Neural progenitor cell (in vitro differentiated cells): ENCODE results near the gene EIF4A3. TPM values are rescaled to one million over a fixed set of nuclear protein-coding genes. Genes with fewer than 3 reads are reported as not detected.
A peak's percentile ranks its signal among the peaks of the same experiment; 100 is the strongest.

Experiments used
- DNase-seq: peaks from one replicate; pipeline ENCODE4 v3.0.0-alpha.2; 2016; ENCODE audit warnings: low spot score
- H2AFZ ChIP-seq: fragments of 200-600 bp; sonication (generic); replicated peaks from 2 replicates; pipeline ENCODE4 v1.6.1; 2016; ENCODE audit warnings: antibody characterized with exemption
- H3F3A ChIP-seq: fragments of 200-600 bp; sonication (generic); 2 replicates; pipeline ENCODE4 v1.6.1; 2016; ENCODE audit warnings: antibody characterized with exemption, low read depth
- H3K27ac ChIP-seq: fragments of 200-600 bp; sonication (generic); 2 replicates; pipeline ENCODE4 v1.5.1; 2016; ENCODE audit warnings: mild to moderate bottlenecking
- H3K27me3 ChIP-seq: fragments of 200-600 bp; sonication (generic); 2 replicates; pipeline ENCODE4 v1.6.1; 2016; ENCODE audit warnings: mild to moderate bottlenecking, moderate library complexity
- H3K36me3 ChIP-seq: fragments of 200-600 bp; sonication (generic); 2 replicates; pipeline ENCODE4 v1.5.1; 2016
- H3K4me1 ChIP-seq: fragments of 200-600 bp; sonication (generic); 2 replicates; pipeline ENCODE4 v1.6.1; 2016; ENCODE audit warnings: mixed run types
- H3K4me2 ChIP-seq: fragments of 200-600 bp; sonication (generic); 2 replicates; pipeline ENCODE4 v1.6.1; 2016
- H3K4me3 ChIP-seq: fragments of 200-600 bp; sonication (generic); 2 replicates; pipeline ENCODE4 v1.5.1; 2016
- H3K79me2 ChIP-seq: fragments of 200-600 bp; sonication (generic); 2 replicates; pipeline ENCODE4 v1.6.1; 2016; ENCODE audit warnings: low read depth
- H3K9ac ChIP-seq: fragments of 200-600 bp; sonication (generic); 2 replicates; pipeline ENCODE4 v1.6.1; 2016
- H3K9me3 ChIP-seq: fragments of 200-600 bp; sonication (generic); 2 replicates; pipeline ENCODE4 v1.5.1; 2016; ENCODE audit warnings: low read depth
- H4K20me1 ChIP-seq: fragments of 200-600 bp; sonication (generic); 2 replicates; pipeline ENCODE4 v1.6.1; 2016; ENCODE audit warnings: low read depth
- H3K27ac Mint-ChIP-seq: 3 replicates; pipeline ENCODE4 v1.8.0; 2021; ENCODE audit warnings: mixed read lengths
- H3K27me3 Mint-ChIP-seq: 2 replicates; pipeline ENCODE4 v1.8.0; 2022; ENCODE audit warnings: low read depth, mild to moderate bottlenecking, inconsistent platforms, moderate library complexity, mixed read lengths; ENCODE audit not compliant: insufficient read depth
- H3K36me3 Mint-ChIP-seq: 3 replicates; pipeline ENCODE4 v1.8.0; 2021; ENCODE audit warnings: mixed read lengths
- H3K4me1 Mint-ChIP-seq: 3 replicates; pipeline ENCODE4 v1.8.0; 2021; ENCODE audit warnings: mixed read lengths
- H3K4me3 Mint-ChIP-seq: 3 replicates; pipeline ENCODE4 v1.8.0; 2021; ENCODE audit warnings: mild to moderate bottlenecking, moderate library complexity, mixed read lengths
- H3K9me3 Mint-ChIP-seq: 3 replicates; pipeline ENCODE4 v1.8.0; 2020; ENCODE audit warnings: mixed read lengths
- CTCF ChIP-seq: fragments of 200-600 bp; sonication (generic); IDR thresholded peaks from 2 replicates; pipeline ENCODE4 v1.5.1; 2017; ENCODE audit warnings: antibody characterized with exemption, mild to moderate bottlenecking
- EZH2 ChIP-seq: fragments of 200-600 bp; sonication (generic); IDR thresholded peaks from 2 replicates; pipeline ENCODE4 v1.6.1; 2017; ENCODE audit warnings: antibody characterized with exemption, mild to moderate bottlenecking, moderate library complexity
- EZH2phosphoT487 ChIP-seq: fragments of 200-600 bp; sonication (generic); IDR thresholded peaks from 2 replicates; pipeline ENCODE4 v1.6.1; 2017; ENCODE audit warnings: antibody characterized with exemption
- total RNA-seq: library from RNA; depleted of rRNA; stranded (reverse); fragments of >200 nt; gene quantifications from 2 replicates; pipeline ENCODE4 v1.2.3, GENCODE V29; 2015; ENCODE audit warnings: low replicate concordance

Gene EIF4A3
- total RNA-seq, 1 donor from 2014 or later: 102 TPM

GRCh38 chr17:80117491-80118401, 29.2 kb downstream of the EIF4A3 start:
- Histone ChIP-seq H3K4me2 (no peak overlapping the region), H3K9ac (no peak overlapping the region), H3K27ac (no peak overlapping the region), H3K4me1 (peaks cover 7% of the 10 kb centered on the region), H2AFZ (no peak overlapping the region), H3F3A (no peaks in the 10 kb centered on the region), H3K36me3 (no peaks in the 10 kb centered on the region), H4K20me1 (no peaks in the 10 kb centered on the region), H3K4me3 (no peak overlapping the region), H3K9me3 (no peaks in the 10 kb centered on the region), H3K27me3 (no peaks in the 10 kb centered on the region), H3K79me2 (no peaks in the 10 kb centered on the region)
- Mint-ChIP-seq H3K9me3 (peaks cover 11% of the 10 kb centered on the region), H3K36me3 (peaks cover 20% of the 10 kb centered on the region), H3K27me3 (no peaks in the 10 kb centered on the region), H3K4me1 (peaks cover 14% of the 10 kb centered on the region), H3K27ac (no peak overlapping the region), H3K4me3 (no peak overlapping the region)
- DNase-seq: no peak
- no peak for TF ChIP-seq EZH2
- no peak for TF ChIP-seq EZH2phosphoT487
- TF ChIP-seq CTCF: no peak

GRCh38 chr17:80116921-80117380, 30.0 kb downstream of the EIF4A3 start:
- Histone ChIP-seq H3K9me3 (no peaks in the 10 kb centered on the region), H3K4me2 (no peak overlapping the region), H4K20me1 (no peaks in the 10 kb centered on the region), H2AFZ (no peak overlapping the region), H3K36me3 (no peaks in the 10 kb centered on the region), H3K4me1 (peaks cover 10% of the 10 kb centered on the region), H3K79me2 (no peaks in the 10 kb centered on the region), H3K9ac (no peak overlapping the region), H3F3A (no peaks in the 10 kb centered on the region), H3K27me3 (no peaks in the 10 kb centered on the region), H3K27ac (no peak overlapping the region), H3K4me3 (no peak overlapping the region)
- peaks cover 11% of the 10 kb centered on the region for H3K9me3 Mint-ChIP-seq
- H3K27me3 Mint-ChIP-seq: no peaks in the 10 kb centered on the region
- peaks cover 14% of the 10 kb centered on the region for H3K4me1 Mint-ChIP-seq
- no peak overlapping the region for H3K4me3 Mint-ChIP-seq
- TF ChIP-seq CTCF (no peak), EZH2 (no peak), EZH2phosphoT487 (no peak)
- DNase-seq: no peak
- peaks cover 20% of the 10 kb centered on the region for H3K36me3 Mint-ChIP-seq
- H3K27ac Mint-ChIP-seq: no peak overlapping the region

GRCh38 chr17:80116276-80116920, 30.5 kb downstream of the EIF4A3 start:
- Histone ChIP-seq H3K4me2 (no peak overlapping the region), H3K36me3 (no peaks in the 10 kb centered on the region), H4K20me1 (no peaks in the 10 kb centered on the region), H3K27me3 (no peaks in the 10 kb centered on the region), H3F3A (no peaks in the 10 kb centered on the region), H3K4me3 (no peak overlapping the region), H3K9me3 (no peaks in the 10 kb centered on the region), H3K79me2 (no peaks in the 10 kb centered on the region), H3K9ac (no peak overlapping the region), H2AFZ (no peak overlapping the region), H3K4me1 (peaks cover 10% of the 10 kb centered on the region), H3K27ac (no peak overlapping the region)
- Mint-ChIP-seq H3K4me3 (no peak overlapping the region), H3K36me3 (peaks cover 20% of the 10 kb centered on the region), H3K27me3 (no peaks in the 10 kb centered on the region), H3K27ac (peak overlapping the region; percentile 33), H3K4me1 (peaks cover 14% of the 10 kb centered on the region), H3K9me3 (peaks cover 11% of the 10 kb centered on the region)
- TF ChIP-seq CTCF (no peak), EZH2phosphoT487 (no peak), EZH2 (no peak)
- no peak for DNase-seq
